Measurements from ENCODE around the gene RGS18.

The RGS18 gene

GRCh38 chr1:192131914-192132313 lies 26.3 kb upstream of the RGS18 start:
- no peaks in the 10 kb centered on the region for H3K9me2 ChIP-seq (ENCODE audit: low read depth, low read length)
- no peak overlapping the region for H3K4me2 ChIP-seq (ENCODE audit: low read length)
- H3K9ac ChIP-seq (ENCODE audit: low read length) = no peak overlapping the region
- H3K79me2 ChIP-seq (ENCODE audit: insufficient read depth, low read length) = no peaks in the 10 kb centered on the region
- no peaks in the 10 kb centered on the region for H4K20me1 ChIP-seq (ENCODE audit: insufficient read depth, low read length)
- H3K27ac ChIP-seq (ENCODE audit: low read depth, low read length, poor library complexity, severe bottlenecking) = no peak overlapping the region
- no peak overlapping the region for H3K4me3 ChIP-seq (ENCODE audit: low read depth, low read length, poor library complexity, severe bottlenecking)
- no peak overlapping the region for H2AFZ ChIP-seq (ENCODE audit: low read length)
- TF ChIP-seq CTCF (IDR thresholded peaks at IDR 0.05; ENCODE audit: low read length) (no peak), EZH2 (IDR thresholded peaks at IDR 0.05; ENCODE audit: borderline replicate concordance, low read length) (no peak)
- H3K4me1 ChIP-seq (ENCODE audit: insufficient read depth, low read length, severe bottlenecking) = peaks cover 11% of the 10 kb centered on the region
- no peaks in the 10 kb centered on the region for H3K36me3 ChIP-seq (ENCODE audit: insufficient read depth, low read length)
- H3F3A ChIP-seq (ENCODE audit: insufficient read depth, low read length) = no peaks in the 10 kb centered on the region
- H3K27me3 ChIP-seq (ENCODE audit: insufficient read depth, low read length) = no peaks in the 10 kb centered on the region
- no peaks in the 10 kb centered on the region for H3K9me3 ChIP-seq (ENCODE audit: low read length)

- H4K20me1 ChIP-seq (ENCODE audit: insufficient read depth, low read length) = no peaks in the 10 kb centered on the region
- H3K36me3 ChIP-seq (ENCODE audit: insufficient read depth, low read length) = no peaks in the 10 kb centered on the region
- no peaks in the 10 kb centered on the region for H3K9me3 ChIP-seq (ENCODE audit: low read length)
- H2AFZ ChIP-seq (ENCODE audit: low read length) = no peak overlapping the region
- no peaks in the 10 kb centered on the region for H3K9me2 ChIP-seq (ENCODE audit: low read depth, low read length)
- TF ChIP-seq EZH2 (IDR thresholded peaks at IDR 0.05; ENCODE audit: borderline replicate concordance, low read length) (no peak), CTCF (IDR thresholded peaks at IDR 0.05; ENCODE audit: low read length) (no peak)
- H3K9ac ChIP-seq (ENCODE audit: low read length) = no peak overlapping the region
- no peak overlapping the region for H3K27ac ChIP-seq (ENCODE audit: low read depth, low read length, poor library complexity, severe bottlenecking)
- no peak overlapping the region for H3K4me2 ChIP-seq (ENCODE audit: low read length)
- peaks cover 11% of the 10 kb centered on the region for H3K4me1 ChIP-seq (ENCODE audit: insufficient read depth, low read length, severe bottlenecking)
- no peaks in the 10 kb centered on the region for H3K27me3 ChIP-seq (ENCODE audit: insufficient read depth, low read length)
- H3F3A ChIP-seq (ENCODE audit: insufficient read depth, low read length) = no peaks in the 10 kb centered on the region
- no peaks in the 10 kb centered on the region for H3K79me2 ChIP-seq (ENCODE audit: insufficient read depth, low read length)
- no peak overlapping the region for H3K4me3 ChIP-seq (ENCODE audit: low read depth, low read length, poor library complexity, severe bottlenecking)
Measured at GRCh38 chr1:192133350-192133926, 24.8 kb upstream of the RGS18 start.

- Histone ChIP-seq H3K36me3 (ENCODE audit: insufficient read depth, low read length) (no peaks in the 10 kb centered on the region), H3F3A (ENCODE audit: insufficient read depth, low read length) (no peaks in the 10 kb centered on the region), H2AFZ (ENCODE audit: low read length) (no peak overlapping the region), H3K79me2 (ENCODE audit: insufficient read depth, low read length) (no peaks in the 10 kb centered on the region), H3K4me2 (ENCODE audit: low read length) (no peak overlapping the region), H3K9ac (ENCODE audit: low read length) (no peak overlapping the region), H3K27me3 (ENCODE audit: insufficient read depth, low read length) (no peaks in the 10 kb centered on the region), H3K4me1 (ENCODE audit: insufficient read depth, low read length, severe bottlenecking) (no peaks in the 10 kb centered on the region), H4K20me1 (ENCODE audit: insufficient read depth, low read length) (no peaks in the 10 kb centered on the region), H3K4me3 (ENCODE audit: low read depth, low read length, poor library complexity, severe bottlenecking) (no peak overlapping the region), H3K27ac (ENCODE audit: low read depth, low read length, poor library complexity, severe bottlenecking) (no peak overlapping the region), H3K9me3 (ENCODE audit: low read length) (no peaks in the 10 kb centered on the region), H3K9me2 (ENCODE audit: low read depth, low read length) (no peaks in the 10 kb centered on the region)
- TF ChIP-seq EZH2 (IDR thresholded peaks at IDR 0.05; ENCODE audit: borderline replicate concordance, low read length) (no peak), CTCF (IDR thresholded peaks at IDR 0.05; ENCODE audit: low read length) (no peak)
Measured at GRCh38 chr1:192140382-192140781, 17.9 kb upstream of the RGS18 start.

Measured in OCI-LY1 (cell line).